NCI-H1694 (cell line): ENCODE data around the gene TMEM30A.

Source experiments
- DNase-seq: peaks from one replicate; lab custom pipeline; 2025; lab: John Stamatoyannopoulos, UW

TMEM30A gene

DNA sequence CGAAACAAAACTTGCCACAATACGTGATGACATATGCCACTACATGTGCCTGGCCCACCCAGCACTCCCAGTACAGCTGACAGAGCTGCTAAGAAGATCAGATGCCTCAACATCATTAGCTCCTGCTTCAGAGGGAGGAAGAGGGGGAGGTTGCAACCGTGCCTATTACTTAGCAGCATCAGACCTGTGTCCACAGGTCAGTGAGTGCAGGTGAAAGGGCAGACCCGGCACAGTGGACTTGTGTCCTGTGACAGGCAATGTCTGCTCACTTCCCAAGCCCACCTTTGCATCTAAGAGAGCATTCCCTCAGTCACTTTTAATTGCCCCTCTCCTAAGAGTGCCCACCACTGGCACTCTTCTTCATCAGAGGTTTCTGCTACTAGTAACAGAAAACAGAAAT lies 69.3 kb downstream of the TMEM30A start:
- no peak for DNase-seq

DNA sequence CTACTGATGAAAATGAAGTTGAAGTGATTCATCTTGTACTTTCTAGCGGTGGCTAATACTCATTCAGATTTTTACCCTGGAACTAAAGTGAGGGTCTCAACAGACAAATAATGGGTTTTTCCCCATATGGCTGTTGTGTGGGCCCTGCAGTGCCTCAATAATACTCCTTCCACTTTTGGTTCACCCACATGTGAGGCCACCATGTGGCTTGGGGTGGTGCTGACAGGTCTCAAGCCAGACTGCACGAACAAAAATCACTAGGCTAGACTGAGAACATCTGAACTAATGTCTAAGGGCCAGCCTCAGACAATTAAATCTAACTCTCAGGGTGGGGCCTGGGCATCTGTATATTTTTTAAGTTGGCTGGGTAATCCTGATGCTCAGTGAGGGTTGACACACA lies 70.9 kb downstream of the TMEM30A start:
- DNase-seq = no peak

DNA sequence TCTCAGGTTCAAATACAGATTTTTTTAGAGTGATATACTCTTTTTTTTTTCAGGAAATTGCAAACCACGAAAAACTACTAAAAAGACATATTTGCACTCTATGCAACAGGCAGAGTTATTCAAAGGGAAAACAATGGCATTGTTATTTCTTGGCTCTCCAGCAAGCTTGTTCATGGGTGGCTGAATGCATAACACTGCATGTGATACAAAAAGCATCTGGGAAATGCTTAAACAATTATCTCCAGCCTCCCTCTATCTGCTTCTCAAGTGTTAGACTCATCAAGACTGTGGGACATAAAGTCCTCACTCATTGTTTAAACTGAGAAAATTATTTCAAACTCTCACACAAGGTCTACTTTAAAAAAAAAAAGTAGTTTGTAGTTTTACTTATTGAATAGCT lies 71.5 kb downstream of the TMEM30A start:
- no peak for DNase-seq

DNA sequence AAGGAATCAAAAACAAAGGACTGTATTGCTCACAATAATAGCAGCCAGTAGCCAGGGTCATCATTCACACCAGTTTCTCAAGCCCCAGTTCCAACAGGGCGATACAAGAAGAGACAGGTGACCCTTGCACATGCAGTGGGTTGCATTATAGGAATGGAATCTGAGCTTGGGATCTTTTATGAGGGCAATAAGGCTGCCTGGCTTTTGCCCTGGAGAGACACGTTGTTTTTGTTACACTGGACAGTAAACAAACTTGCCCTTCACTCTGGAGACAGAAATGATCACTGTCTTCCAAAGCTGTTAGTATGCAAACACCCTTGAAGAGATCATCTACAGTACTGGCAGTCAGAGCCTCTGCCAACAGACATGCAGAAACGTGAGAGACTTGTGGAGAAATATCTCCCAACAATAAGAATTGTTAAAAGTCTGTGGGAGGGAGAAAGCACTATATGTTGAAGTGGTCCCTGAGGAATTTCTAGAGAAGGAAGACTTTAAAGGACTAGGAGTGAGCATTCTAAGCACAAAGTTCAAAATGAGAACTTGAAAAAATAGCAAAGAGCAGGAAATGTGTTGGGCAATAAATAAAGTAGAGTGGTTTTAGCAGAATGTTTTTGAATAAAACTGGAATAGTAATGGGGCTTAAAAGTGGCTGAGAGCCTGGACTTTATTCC lies 72.5 kb downstream of the TMEM30A start:
- DNase-seq = no peak

DNA sequence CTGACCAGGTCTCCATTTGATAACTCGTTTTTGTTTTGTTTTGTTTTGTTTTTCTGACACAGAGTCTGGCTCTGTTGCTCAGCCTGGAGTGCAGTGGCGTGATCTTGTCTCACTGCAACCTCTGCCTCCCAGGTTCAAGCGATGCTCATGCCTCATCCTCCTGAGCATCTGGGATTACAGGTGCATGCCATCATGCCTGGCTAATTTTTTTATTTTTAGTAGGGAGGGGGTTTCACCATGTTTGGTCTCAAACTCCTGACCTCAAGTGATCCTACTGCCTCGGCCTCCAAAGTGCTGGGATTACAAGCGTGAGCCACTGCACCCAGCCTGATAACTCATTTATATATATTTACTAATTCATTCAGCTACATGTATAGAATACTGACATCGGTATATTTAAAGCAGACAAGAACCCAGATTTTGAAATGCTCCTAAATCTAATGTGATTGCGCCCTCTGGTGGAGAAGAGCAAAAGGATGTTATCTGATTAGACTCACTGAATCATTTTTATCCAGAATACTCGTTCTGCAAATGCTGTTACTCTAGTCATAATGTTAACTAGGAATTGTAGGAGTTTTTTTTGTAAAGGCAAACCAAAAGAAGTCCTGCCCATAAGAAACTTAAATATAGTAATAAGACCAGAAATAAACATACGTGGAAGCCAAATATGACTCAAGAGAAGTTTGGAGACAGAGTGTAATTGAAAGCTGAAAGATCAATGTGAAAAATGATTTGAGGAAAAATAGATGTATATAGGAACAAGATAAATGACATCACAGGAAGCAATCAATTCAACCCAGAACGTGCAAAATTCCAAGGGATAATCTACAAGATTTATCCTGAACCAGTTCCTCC lies 73.5 kb downstream of the TMEM30A start:
- DNase-seq = peak; percentile 52

DNA sequence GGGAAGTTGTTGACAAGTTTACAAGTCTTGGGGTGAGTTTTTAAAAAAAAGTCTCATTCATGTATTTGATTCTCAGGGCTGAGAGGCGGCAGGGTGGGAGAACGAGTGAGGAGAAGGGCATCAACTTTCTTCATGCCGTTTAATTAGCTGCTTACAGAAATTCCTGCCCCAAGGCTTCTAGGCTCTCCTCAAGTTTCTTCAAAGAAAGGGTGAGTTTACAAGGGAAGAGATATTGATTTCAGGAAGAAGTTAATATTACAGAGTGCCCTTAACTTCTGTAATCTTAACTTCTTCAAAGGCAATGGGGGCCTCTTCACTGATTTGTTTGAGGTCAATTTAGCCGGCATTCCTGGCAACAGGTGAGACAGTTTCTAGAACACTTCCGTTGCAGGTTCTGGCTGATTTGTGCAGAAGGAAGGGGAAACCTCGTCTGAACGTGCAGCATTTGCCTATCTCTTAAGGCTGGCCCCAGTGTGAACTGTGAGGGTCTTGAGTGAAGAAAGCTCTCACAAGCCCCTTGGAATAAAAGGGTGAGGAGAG lies 75.3 kb downstream of the TMEM30A start:
- DNase-seq = no peak

DNA sequence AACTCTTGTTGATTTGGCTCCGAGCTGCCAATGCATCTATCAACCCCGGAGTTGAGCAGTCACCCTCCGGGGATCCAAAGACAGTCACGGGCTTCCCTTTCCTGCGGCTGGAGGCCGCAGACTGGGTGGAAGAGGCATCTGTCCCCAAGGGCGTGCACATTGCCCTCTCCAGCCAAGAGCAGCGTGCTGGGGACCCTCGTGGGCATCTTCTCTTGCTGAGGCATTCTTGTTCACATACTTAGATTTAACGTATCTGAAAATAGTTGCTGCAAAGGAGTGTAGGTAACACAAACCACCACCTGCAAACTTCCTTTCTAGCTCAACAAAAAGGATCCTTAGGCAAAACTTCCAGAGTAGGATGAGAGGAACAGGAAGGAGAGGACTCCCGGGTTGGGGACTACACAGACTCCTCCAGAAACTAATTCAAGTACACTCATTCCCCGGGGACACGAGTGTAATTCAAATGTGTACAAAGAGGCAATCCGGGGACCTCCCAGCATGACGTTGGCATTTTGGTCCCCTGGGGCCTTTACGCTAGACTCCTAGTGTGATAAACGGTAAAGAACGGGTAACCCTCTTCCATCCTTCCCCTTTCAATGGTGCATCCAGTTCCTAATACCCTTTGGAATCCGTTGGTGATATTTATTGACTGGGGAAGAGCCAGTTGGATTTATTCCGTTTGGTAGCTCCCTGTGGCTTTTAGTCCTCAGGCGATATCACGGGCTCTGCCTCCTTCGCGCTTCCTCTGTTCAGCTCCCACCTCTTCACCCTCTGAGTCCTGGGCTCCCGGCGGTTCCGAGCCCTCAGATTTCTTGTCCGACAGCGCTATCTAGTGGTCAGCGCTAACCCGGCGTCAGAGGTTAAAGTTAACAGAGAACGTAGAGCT lies 76.1 kb downstream of the TMEM30A start:
- peak; percentile 32 for DNase-seq

DNA sequence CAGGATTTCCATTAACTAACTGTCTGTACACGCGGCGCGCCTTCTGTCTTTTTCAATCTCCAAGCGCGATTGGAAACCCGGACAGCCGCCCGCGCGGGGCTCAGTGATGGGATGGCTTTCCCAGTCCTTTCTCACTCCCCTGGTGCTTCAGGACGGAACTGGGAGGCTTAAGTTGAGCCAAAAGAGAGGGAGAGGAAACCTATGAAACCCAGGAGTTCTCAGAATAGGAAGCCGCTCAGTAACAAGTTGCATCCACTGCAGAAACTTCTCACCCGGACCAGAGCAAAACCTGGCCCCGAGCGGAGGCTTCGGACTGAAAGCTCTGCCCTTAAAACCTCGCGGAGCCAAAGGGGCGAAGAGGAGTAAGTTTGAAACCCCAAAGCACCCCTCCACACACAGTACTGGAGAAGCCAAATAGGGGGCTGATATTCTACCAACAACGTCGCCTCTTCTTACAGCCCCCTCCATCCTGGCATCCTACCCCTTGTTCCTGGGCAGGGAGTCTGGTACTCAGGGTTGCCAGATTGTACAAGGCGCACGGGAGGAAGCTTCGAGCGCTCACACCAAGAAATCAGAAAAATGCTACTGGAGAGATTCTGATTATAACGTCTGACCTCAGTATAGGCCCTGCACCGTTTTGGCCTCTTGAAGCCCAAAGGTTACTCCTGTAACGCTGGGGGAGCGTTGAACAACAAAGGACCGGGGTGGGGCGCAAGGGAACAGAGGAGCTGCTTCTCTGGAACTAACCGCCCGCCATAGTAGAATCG lies 77.8 kb downstream of the TMEM30A start:
- no peak for DNase-seq

DNA sequence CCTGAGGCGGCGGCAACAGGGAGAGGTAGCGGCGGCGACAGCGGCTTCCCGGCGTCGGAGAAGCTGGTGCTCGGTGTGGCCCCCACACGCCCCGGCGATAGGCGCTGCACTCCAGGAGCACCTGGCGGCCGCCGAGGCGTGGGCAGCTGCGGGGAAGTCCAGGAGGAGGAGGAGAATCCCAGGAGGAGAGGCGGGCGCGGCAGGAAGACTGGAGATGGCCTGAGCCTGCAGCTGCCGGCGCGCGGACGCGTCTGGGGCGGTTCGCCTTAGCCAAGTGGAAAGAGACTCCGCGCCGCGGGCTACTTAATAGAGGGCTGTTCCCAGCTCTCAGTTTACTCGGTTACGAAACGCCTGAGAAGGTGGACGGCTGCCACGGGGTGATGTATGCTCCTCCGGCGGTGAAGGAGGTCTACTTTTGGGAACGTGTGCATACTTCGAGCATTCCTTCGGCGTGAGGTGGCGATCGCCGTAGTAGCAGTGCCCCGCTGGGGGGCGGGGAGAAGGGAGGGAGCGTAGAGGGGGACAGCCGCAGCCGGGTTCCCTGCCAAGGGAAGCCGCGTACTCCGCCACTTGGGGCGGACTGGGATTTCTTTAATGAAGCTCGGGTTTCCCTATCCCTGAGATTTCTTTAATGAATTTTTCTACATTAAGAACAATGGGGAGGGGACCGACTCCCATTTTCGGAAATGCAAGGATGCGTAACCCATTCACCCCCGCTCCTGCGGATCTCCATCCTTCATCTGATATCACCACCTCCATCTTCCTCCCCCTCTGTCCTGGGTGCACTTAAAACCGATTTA lies 78.6 kb downstream of the TMEM30A start, which contains the start of gene COL12A1:
TSS of gene COL12A1 (minus strand) at position 278 of the 800 bp plus-strand sequence. CDS start 3,261 bp downstream, outside the sequence.
- no peak for DNase-seq

DNA sequence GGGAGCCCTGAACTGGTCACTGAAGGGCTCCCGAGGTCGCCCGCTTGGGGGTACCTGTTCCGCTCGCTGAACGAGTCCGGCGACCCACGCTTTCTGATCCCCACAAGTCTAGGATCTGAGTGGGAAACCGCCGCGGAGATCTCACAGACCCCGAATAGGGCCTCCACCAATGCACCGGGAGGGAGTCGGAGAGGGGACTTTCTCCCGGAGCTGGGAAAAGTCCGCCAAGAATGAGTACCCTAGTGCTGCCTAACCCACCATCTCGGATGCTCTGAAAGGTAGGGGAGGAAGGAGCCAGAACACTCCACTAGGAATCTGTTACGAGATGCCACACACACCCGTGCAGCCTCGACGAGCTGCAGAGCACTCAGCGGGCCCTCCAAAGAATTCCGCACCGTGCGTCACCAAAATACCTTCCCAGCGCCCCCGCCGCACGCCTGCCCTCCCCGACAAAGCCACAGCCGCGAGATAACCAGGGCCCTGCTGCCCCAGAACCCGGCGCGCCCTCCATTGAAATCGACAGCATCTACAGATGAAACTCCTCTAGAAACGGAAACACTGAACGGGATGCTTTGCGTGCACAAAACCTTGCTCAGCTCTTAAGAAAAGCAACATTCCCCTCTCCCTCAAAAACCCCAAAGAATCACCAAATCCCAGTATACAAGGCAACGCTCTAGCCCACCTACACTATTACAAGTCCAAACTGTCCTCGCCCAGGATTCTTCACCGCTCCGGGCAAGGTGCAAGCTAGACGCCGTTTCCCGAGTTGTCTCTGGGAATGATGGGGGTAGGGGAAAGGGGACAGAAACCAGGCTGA lies 79.4 kb downstream of the TMEM30A start:
- DNase-seq = peak; percentile 10

DNA sequence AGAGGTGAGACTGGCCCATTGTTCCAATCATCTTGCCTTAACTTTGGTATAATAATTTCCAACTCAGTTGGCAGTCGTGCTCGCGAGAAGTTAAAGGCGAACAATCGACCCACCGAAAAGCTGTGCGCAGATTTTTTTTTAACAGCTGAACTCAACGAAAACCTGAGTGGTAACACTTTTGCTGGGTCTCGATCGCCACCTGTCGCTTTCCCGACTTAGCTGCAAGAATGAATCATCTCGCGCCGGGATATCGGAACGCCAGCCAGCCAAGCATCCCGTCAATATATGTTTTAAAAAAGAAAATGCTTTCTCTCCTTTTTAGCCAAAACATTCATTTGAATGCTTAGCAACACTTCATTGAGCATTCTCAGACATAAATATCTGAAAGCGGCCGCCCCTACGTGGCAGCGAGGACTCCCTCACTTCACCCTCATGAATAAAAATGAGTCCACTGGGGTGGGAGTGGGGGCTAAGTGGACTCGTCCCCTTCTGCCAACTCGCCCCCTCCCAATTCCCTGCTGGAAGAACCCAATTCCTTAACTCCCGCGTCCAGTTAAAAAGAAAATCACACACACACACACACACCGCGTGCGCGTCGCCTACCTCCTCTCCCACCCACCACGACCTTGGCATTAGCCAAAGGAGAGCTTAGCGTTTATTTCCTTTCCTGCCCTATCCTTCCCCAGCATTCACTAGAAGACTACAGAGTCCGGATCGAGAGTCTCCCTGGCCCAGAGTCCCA lies 80.2 kb downstream of the TMEM30A start:
- DNase-seq = peak; percentile 23

DNA sequence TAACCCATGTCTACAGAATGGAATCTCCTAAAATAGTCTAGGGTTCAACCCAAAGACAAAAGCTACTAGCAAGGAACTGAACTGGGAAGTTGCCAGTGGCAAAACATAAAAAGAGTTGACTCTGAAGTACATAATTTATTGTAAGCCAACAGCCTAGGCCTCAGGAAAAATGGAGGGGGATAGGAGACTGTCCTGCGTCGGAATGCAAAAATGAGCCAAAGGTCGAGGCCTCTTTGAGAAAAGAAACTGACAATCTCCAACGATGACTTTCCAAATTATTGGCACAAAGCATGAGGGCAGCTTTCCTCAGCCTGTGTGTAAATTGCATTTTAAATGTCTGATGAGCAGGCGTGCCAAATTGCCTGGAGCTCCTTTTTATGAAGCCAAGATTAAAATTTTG lies 80.9 kb downstream of the TMEM30A start:
- no peak for DNase-seq
